Liver (tissue), 9 donors: ENCODE measurements around the gene SELENOP. TPM values are rescaled to one million over a fixed set of nuclear protein-coding genes. Genes with fewer than 3 reads are reported as not detected.

ENCODE experiments used
- DNase-seq: peaks from one replicate; pipeline ENCODE4 v3.0.0-alpha.2; 2017; ENCODE audit warnings: low spot score
- H3K27ac ChIP-seq, 2 donors: one replicate each; pipeline ENCODE4 v1.7.0; 2013; ENCODE audit warnings: inconsistent platforms in 2 of 2, low read length in 2 of 2, control low read depth in 1 of 2, low read depth in 1 of 2, mild to moderate bottlenecking in 1 of 2
- H3K27me3 ChIP-seq, 4 donors: one replicate each; pipeline versions ENCODE4 v1.6.1 to v1.7.0; 2013; ENCODE audit warnings: low read length in 3 of 4, inconsistent platforms in 1 of 4, mild to moderate bottlenecking in 1 of 4, moderate library complexity in 1 of 4; ENCODE audit not compliant: control insufficient read depth in 4 of 4, insufficient read depth in 4 of 4
- H3K36me3 ChIP-seq, 4 donors: one replicate each; pipeline versions ENCODE4 v1.6.1 to v1.7.0; 2013; ENCODE audit warnings: low read length in 3 of 4, mild to moderate bottlenecking in 3 of 4, low read depth in 1 of 4, moderate library complexity in 1 of 4; ENCODE audit not compliant: control insufficient read depth in 4 of 4, insufficient read depth in 3 of 4
- H3K4me1 ChIP-seq, 4 donors: one replicate each; pipeline versions ENCODE4 v1.6.1 to v1.7.0; 2013; ENCODE audit warnings: low read length in 3 of 4, mild to moderate bottlenecking in 3 of 4, moderate library complexity in 1 of 4; ENCODE audit not compliant: control insufficient read depth in 4 of 4, insufficient read depth in 4 of 4
- H3K4me3 ChIP-seq, 3 donors: one replicate each; pipeline versions ENCODE4 v1.6.1 to v1.7.0; 2013; ENCODE audit warnings: low read length in 3 of 3, control low read depth in 1 of 3, low read depth in 1 of 3, mild to moderate bottlenecking in 1 of 3
- H3K9ac ChIP-seq, 2 donors: one replicate each; pipeline ENCODE4 v1.7.0; 2013; ENCODE audit warnings: low read length in 2 of 2, mild to moderate bottlenecking in 2 of 2, moderate library complexity in 2 of 2, control low read depth in 1 of 2, low read depth in 1 of 2
- H3K9me3 ChIP-seq, 4 donors: one replicate each; pipeline versions ENCODE4 v1.6.1 to v1.7.0; 2013; ENCODE audit warnings: low read length in 3 of 4; ENCODE audit not compliant: control insufficient read depth in 4 of 4
- ATF3 ChIP-seq: IDR thresholded peaks from 2 replicates; pipeline ENCODE4 v1.6.1; 2016; ENCODE audit warnings: antibody characterized with exemption
- CTCF ChIP-seq: fragments of 150-350 bp; IDR thresholded peaks from 2 replicates; pipeline ENCODE4 v1.5.1; 2017; ENCODE audit warnings: improper control_type of control experiment, low read depth, low read length; ENCODE audit not compliant: missing input control
- EGR1 ChIP-seq, 2 donors: IDR thresholded peaks; 2 replicates each; pipeline ENCODE4 v1.6.1; 2016 to 2018; ENCODE audit warnings: antibody characterized with exemption in 2 of 2, low read depth in 2 of 2
- FOXA2 ChIP-seq: IDR thresholded peaks from 2 replicates; pipeline ENCODE4 v1.6.1; 2016; ENCODE audit warnings: antibody characterized with exemption
- GABPA ChIP-seq, 2 donors: IDR thresholded peaks in 1 of 2; conservative IDR thresholded peaks in 1 of 2; 2 replicates each; pipeline ENCODE4 v1.6.1; 2016; ENCODE audit warnings: antibody characterized with exemption in 2 of 2, mild to moderate bottlenecking in 1 of 2, moderate library complexity in 1 of 2
- HNF4A ChIP-seq, 2 donors: conservative IDR thresholded peaks; 2 replicates each; pipeline ENCODE4 v1.6.1; 2016; ENCODE audit warnings: antibody characterized with exemption in 2 of 2, mild to moderate bottlenecking in 2 of 2
- HNF4G ChIP-seq: IDR thresholded peaks from 2 replicates; pipeline ENCODE4 v1.6.1; 2016; ENCODE audit warnings: antibody characterized with exemption
- JUND ChIP-seq, 2 donors: IDR thresholded peaks; 2 replicates each; pipeline ENCODE4 v1.6.1; 2016; ENCODE audit warnings: antibody characterized with exemption in 2 of 2
- MAX ChIP-seq: IDR thresholded peaks from 2 replicates; pipeline ENCODE4 v1.6.1; 2016; ENCODE audit warnings: antibody characterized with exemption
- NR2F2 ChIP-seq: IDR thresholded peaks from 2 replicates; pipeline ENCODE4 v1.6.1; 2016; ENCODE audit warnings: antibody characterized with exemption
- RAD21 ChIP-seq, 2 donors: IDR thresholded peaks; 2 replicates each; pipeline ENCODE4 v1.6.1; 2016; ENCODE audit warnings: antibody characterized with exemption in 2 of 2, mild to moderate bottlenecking in 2 of 2
- REST ChIP-seq: IDR thresholded peaks from 2 replicates; pipeline ENCODE4 v1.6.1; 2016; ENCODE audit warnings: antibody characterized with exemption, mild to moderate bottlenecking
- SP1 ChIP-seq: IDR thresholded peaks from 2 replicates; pipeline ENCODE4 v1.6.1; 2018; ENCODE audit warnings: antibody characterized with exemption, mild to moderate bottlenecking
- TAF1 ChIP-seq: conservative IDR thresholded peaks from 2 replicates; pipeline ENCODE4 v1.6.1; 2016; ENCODE audit warnings: antibody characterized with exemption, mild to moderate bottlenecking
- YY1 ChIP-seq: IDR thresholded peaks from 2 replicates; pipeline ENCODE4 v1.6.1; 2016; ENCODE audit warnings: antibody characterized with exemption, mild to moderate bottlenecking
- ZBTB33 ChIP-seq: IDR thresholded peaks from 2 replicates; pipeline ENCODE4 v1.6.1; 2016; ENCODE audit warnings: antibody characterized with exemption
- WGBS: extraction: QIAGEN DNeasy Blood & Tissue Kit; methylation state at CpG from one replicate; pipeline ENCODE4 v1.1.7; 2013; 5-methylcytosine and 5-hydroxymethylcytosine counted together
- polyA plus RNA-seq, 2 donors: library from polyadenylated mRNA; stranded (reverse) in 1 of 2; unstranded in 1 of 2; fragments of 200-250 nt in 1 of 2; fragments of >200 nt in 1 of 2; fragmentation: Nextera tagmentation in 1 of 2; extraction: Ambion mirVana in 1 of 2; gene quantifications; one replicate each; pipeline versions ENCODE4 v1.2.1 to v1.2.3, GENCODE V29; 2013 to 2015
- total RNA-seq, 2 donors: library from RNA; depleted of rRNA; stranded (reverse); fragments of >200 nt; gene quantifications; one replicate each; pipeline ENCODE4 v1.2.3, GENCODE V29; 2014
- donor health status: healthy.
- donor health status: healthy.
- donor health status: healthy.
- donor health status: healthy.
- donor health status: healthy.

Gene SELENOP
- total and polyA plus RNA-seq, 4 donors: 880 to 1,788 (median 1,360) TPM

- no peaks in the 10 kb centered on the region for H3K9me3 ChIP-seq
- H3K27ac ChIP-seq: peak overlapping the region; percentile 70 to 82
- no peak for TF ChIP-seq GABPA (IDR thresholded peaks at IDR 0.05 in 1 of 2, conservative IDR thresholded peaks at IDR 0.05 in 1 of 2)
- TF ChIP-seq ZBTB33: no peak
- TF ChIP-seq YY1: no peak
- TF ChIP-seq CTCF: no peak
- no peak for TF ChIP-seq ATF3
- TF ChIP-seq HNF4A (conservative IDR thresholded peaks at IDR 0.05): no peak
- H3K9ac ChIP-seq: peak overlapping the region; percentile 90 to 98
- H3K4me1 ChIP-seq: peaks cover 6 to 45% (median 31%) of the 10 kb centered on the region in 4 donors
- peaks cover 2 to 17% (median 12%) of the 10 kb centered on the region in 4 donors for H3K36me3 ChIP-seq
- H3K4me3 ChIP-seq: peak overlapping the region; percentile 76 to 84 (median 82)
- H3K27me3 ChIP-seq: no peaks in the 10 kb centered on the region
- 20% methylated on average over 3 of the region's 3 CpGs for WGBS
- DNase-seq: no peak
Measured at GRCh38 chr5:42810834-42811590, 680 bp downstream of the SELENOP start.

GRCh38 chr5:42808888-42809611, 2.6 kb downstream of the SELENOP start:
- peak overlapping the region; percentile 66 to 84 (median 76) for H3K4me3 ChIP-seq
- no peaks in the 10 kb centered on the region for H3K9me3 ChIP-seq
- no peaks in the 10 kb centered on the region for H3K27me3 ChIP-seq
- peak overlapping the region; percentile 90 to 98 for H3K9ac ChIP-seq
- no peak for DNase-seq
- peak overlapping the region; percentile 32 to 49 for H3K27ac ChIP-seq
- peaks cover 2 to 33% (median 23%) of the 10 kb centered on the region in 4 donors for H3K36me3 ChIP-seq
- peaks cover 6 to 42% (median 30%) of the 10 kb centered on the region in 4 donors for H3K4me1 ChIP-seq
- WGBS: 17% methylated on average over 4 of the region's 4 CpGs
- no peak for TF ChIP-seq HNF4A (conservative IDR thresholded peaks at IDR 0.05)
- no peak for TF ChIP-seq EGR1 (IDR thresholded peaks at IDR 0.05; ENCODE audit: low read depth in 2 of 2)
- no peak for TF ChIP-seq HNF4G
- no peak for TF ChIP-seq SP1
- TF ChIP-seq CTCF: no peak
- no peak for TF ChIP-seq ATF3
- no peak for TF ChIP-seq MAX
- TF ChIP-seq TAF1: no peak
- no peak for TF ChIP-seq FOXA2
- no peak for TF ChIP-seq RAD21 (IDR thresholded peaks at IDR 0.05)
- TF ChIP-seq REST: no peak
- no peak for TF ChIP-seq GABPA (IDR thresholded peaks at IDR 0.05 in 1 of 2, conservative IDR thresholded peaks at IDR 0.05 in 1 of 2)
- no peak for TF ChIP-seq JUND (IDR thresholded peaks at IDR 0.05)
- TF ChIP-seq ZBTB33: no peak
- TF ChIP-seq NR2F2: no peak
